Measurements from ENCODE around the gene TRIM62. TPM values are rescaled to one million over a fixed set of nuclear protein-coding genes. Genes with fewer than 3 reads are reported as not detected.

The TRIM62 gene
- total RNA-seq, 2 experiments from 2014 or later = 3.8 to 5.2 TPM

GRCh38 chr1:33222381-33222780 is 40.5 kb upstream of the TRIM62 start:
- ATAC-seq (no peak), DNase-seq (no peak)
- Mint-ChIP-seq H3K9me3 (peaks cover 14% of the 10 kb centered on the region), H3K4me3 (no peak overlapping the region), H3K27ac (no peak overlapping the region), H3K36me3 (ENCODE audit: low read depth) (no peaks in the 10 kb centered on the region), H3K27me3 (peaks cover 2% of the 10 kb centered on the region), H3K4me1 (ENCODE audit: low read depth) (no peaks in the 10 kb centered on the region)
- no peak for TF ChIP-seq CTCF (IDR thresholded peaks at IDR 0.05)
- ChIA-PET CTCF (interaction anchor here (0.9 kb wide), 1 partner anchor 234 kb away, joined by 3 read pairs; no protein-coding TSS in a partner anchor), POLR2A (interaction anchor here (0.6 kb wide), 1 partner anchor 56 kb away, joined by 5 read pairs; no protein-coding TSS in a partner anchor)
- intact Hi-C loops (cut with micrococcal nuclease) = no loop called here

- Mint-ChIP-seq H3K4me1 (ENCODE audit: low read depth) (no peaks in the 10 kb centered on the region), H3K4me3 (no peak overlapping the region), H3K9me3 (peaks cover 14% of the 10 kb centered on the region), H3K27me3 (peaks cover 2% of the 10 kb centered on the region), H3K27ac (no peak overlapping the region), H3K36me3 (ENCODE audit: low read depth) (no peaks in the 10 kb centered on the region)
- DNase-seq = no peak
- POLR2A ChIA-PET = no interaction called here
- no peak for ATAC-seq
- CTCF ChIA-PET = interaction anchor here (0.7 kb wide), 1 partner anchor 83 kb away, joined by 3 read pairs; no protein-coding TSS in a partner anchor
- TF ChIP-seq CTCF (IDR thresholded peaks at IDR 0.05) = no peak
- intact Hi-C loops (cut with micrococcal nuclease) = no loop called here
Measured at GRCh38 chr1:33221385-33221758, 39.5 kb upstream of the TRIM62 start.

GRCh38 chr1:33220676-33221384 is 39.0 kb upstream of the TRIM62 start:
- DNase-seq (no peak), ATAC-seq (no peak)
- intact Hi-C loops (cut with micrococcal nuclease) = no loop called here
- Mint-ChIP-seq H3K9me3 (peaks cover 14% of the 10 kb centered on the region), H3K4me3 (no peak overlapping the region), H3K27ac (no peak overlapping the region), H3K27me3 (peaks cover 2% of the 10 kb centered on the region), H3K36me3 (ENCODE audit: low read depth) (no peaks in the 10 kb centered on the region), H3K4me1 (ENCODE audit: low read depth) (no peaks in the 10 kb centered on the region)
- TF ChIP-seq CTCF (IDR thresholded peaks at IDR 0.05) = no peak
- CTCF ChIA-PET = no interaction called here
- POLR2A ChIA-PET = no interaction called here

GRCh38 chr1:33219886-33220661 is 38.2 kb upstream of the TRIM62 start:
- H3K4me3 Mint-ChIP-seq = no peak overlapping the region
- ATAC-seq (no peak), DNase-seq (no peak)
- no peak for TF ChIP-seq CTCF (IDR thresholded peaks at IDR 0.05)
- POLR2A ChIA-PET = interaction anchor here (0.6 kb wide), 1 partner anchor 22 kb away, joined by 3 read pairs; no protein-coding TSS in a partner anchor
- no peaks in the 10 kb centered on the region for H3K36me3 Mint-ChIP-seq (ENCODE audit: low read depth)
- no peaks in the 10 kb centered on the region for H3K4me1 Mint-ChIP-seq (ENCODE audit: low read depth)
- CTCF ChIA-PET = no interaction called here
- peaks cover 14% of the 10 kb centered on the region for H3K9me3 Mint-ChIP-seq
- intact Hi-C loops (cut with micrococcal nuclease) = no loop called here
- H3K27me3 Mint-ChIP-seq = peaks cover 2% of the 10 kb centered on the region
- H3K27ac Mint-ChIP-seq = no peak overlapping the region

GRCh38 chr1:33211972-33212371 is 30.1 kb upstream of the TRIM62 start:
- CTCF ChIA-PET = no interaction called here
- H3K27ac Mint-ChIP-seq = no peak overlapping the region

More at GRCh38 chr1:33211972-33212371, 30.1 kb upstream of the TRIM62 start:
- TF ChIP-seq CTCF (IDR thresholded peaks at IDR 0.05) = no peak
- H3K4me3 Mint-ChIP-seq = no peak overlapping the region
- intact Hi-C loops (cut with micrococcal nuclease) = no loop called here
- ATAC-seq (no peak), DNase-seq (no peak)
- H3K4me1 Mint-ChIP-seq (ENCODE audit: low read depth) = no peaks in the 10 kb centered on the region
- no peaks in the 10 kb centered on the region for H3K36me3 Mint-ChIP-seq (ENCODE audit: low read depth)
- peaks cover 2% of the 10 kb centered on the region for H3K9me3 Mint-ChIP-seq
- POLR2A ChIA-PET = no interaction called here
- H3K27me3 Mint-ChIP-seq = peaks cover 19% of the 10 kb centered on the region

All from activated CD8-positive, alpha-beta T cell treated with anti-CD3 and anti-CD28 coated beads for 36 hours (primary cell).